Endothelial cell (in vitro differentiated cells): ENCODE measurements around the gene LSG1. TPM values are rescaled to one million over a fixed set of nuclear protein-coding genes. Genes with fewer than 3 reads are reported as not detected.

Experiments used
- DNase-seq: peaks from one replicate; pipeline ENCODE4 v3.0.0; 2021; ENCODE audit warnings: low spot score
- H3K27ac Mint-ChIP-seq: one replicate; pipeline ENCODE4 v1.8.0; 2021; ENCODE audit warnings: mixed read lengths, inconsistent platforms; ENCODE audit not compliant: unreplicated experiment
- H3K27me3 Mint-ChIP-seq: one replicate; pipeline ENCODE4 v1.8.0; 2021; ENCODE audit warnings: mild to moderate bottlenecking, moderate library complexity, mixed read lengths, inconsistent platforms; ENCODE audit not compliant: unreplicated experiment
- H3K36me3 Mint-ChIP-seq: one replicate; pipeline ENCODE4 v1.8.0; 2021; ENCODE audit warnings: mild to moderate bottlenecking, low read depth, mixed read lengths, inconsistent platforms; ENCODE audit not compliant: unreplicated experiment
- H3K4me1 Mint-ChIP-seq: one replicate; pipeline ENCODE4 v1.8.0; 2021; ENCODE audit warnings: mild to moderate bottlenecking, mixed read lengths, inconsistent platforms; ENCODE audit not compliant: unreplicated experiment
- H3K4me3 Mint-ChIP-seq: one replicate; pipeline ENCODE4 v1.8.0; 2021; ENCODE audit warnings: mild to moderate bottlenecking, mixed read lengths, inconsistent platforms; ENCODE audit not compliant: unreplicated experiment
- H3K9me3 Mint-ChIP-seq: one replicate; pipeline ENCODE4 v1.8.0; 2021; ENCODE audit warnings: mixed read lengths, inconsistent platforms; ENCODE audit not compliant: unreplicated experiment
- CTCF ChIP-seq: fragments of 200-600 bp; sonication (generic); IDR thresholded peaks from one replicate; pipeline ENCODE4 v1.5.0; 2021; ENCODE audit warnings: antibody characterized with exemption; ENCODE audit not compliant: unreplicated experiment
- total RNA-seq: library from RNA; stranded (reverse); fragmentation: NEBNext Ultra II Directional; extraction: Animal tissue kit (Norgen Biotek cat#: 25700); gene quantifications from one replicate; pipeline ENCODE4 v1.2.1, GENCODE V29; 2021; ENCODE audit not compliant: unreplicated experiment

The LSG1 gene
- total RNA-seq, 1 donor from 2014 or later, result 35.8 TPM

- peaks cover 7% of the 10 kb centered on the region for H3K4me1 Mint-ChIP-seq
- H3K27me3 Mint-ChIP-seq, result no peaks in the 10 kb centered on the region
- H3K9me3 Mint-ChIP-seq, result no peaks in the 10 kb centered on the region
- no peak overlapping the region for H3K4me3 Mint-ChIP-seq
- no peak for TF ChIP-seq CTCF
- peak overlapping the region; percentile 30 for H3K27ac Mint-ChIP-seq
- H3K36me3 Mint-ChIP-seq, result peaks cover 14% of the 10 kb centered on the region
- no peak for DNase-seq
Observed at GRCh38 chr3:194592798-194593752, 78.9 kb downstream of the LSG1 start.

Other genes with a start within 250 kb of the LSG1 start
- 32.1 TPM for gene ATP13A3, start 185.2 kb downstream of the LSG1 start, total RNA-seq
- gene TMEM44, start 38.8 kb downstream of the LSG1 start, total RNA-seq, result 51.1 TPM
- gene FAM43A, start 13.7 kb upstream of the LSG1 start, total RNA-seq, result 33.5 TPM